ENCODE measurements around the gene LSM12.

LSM12 gene

DNA sequence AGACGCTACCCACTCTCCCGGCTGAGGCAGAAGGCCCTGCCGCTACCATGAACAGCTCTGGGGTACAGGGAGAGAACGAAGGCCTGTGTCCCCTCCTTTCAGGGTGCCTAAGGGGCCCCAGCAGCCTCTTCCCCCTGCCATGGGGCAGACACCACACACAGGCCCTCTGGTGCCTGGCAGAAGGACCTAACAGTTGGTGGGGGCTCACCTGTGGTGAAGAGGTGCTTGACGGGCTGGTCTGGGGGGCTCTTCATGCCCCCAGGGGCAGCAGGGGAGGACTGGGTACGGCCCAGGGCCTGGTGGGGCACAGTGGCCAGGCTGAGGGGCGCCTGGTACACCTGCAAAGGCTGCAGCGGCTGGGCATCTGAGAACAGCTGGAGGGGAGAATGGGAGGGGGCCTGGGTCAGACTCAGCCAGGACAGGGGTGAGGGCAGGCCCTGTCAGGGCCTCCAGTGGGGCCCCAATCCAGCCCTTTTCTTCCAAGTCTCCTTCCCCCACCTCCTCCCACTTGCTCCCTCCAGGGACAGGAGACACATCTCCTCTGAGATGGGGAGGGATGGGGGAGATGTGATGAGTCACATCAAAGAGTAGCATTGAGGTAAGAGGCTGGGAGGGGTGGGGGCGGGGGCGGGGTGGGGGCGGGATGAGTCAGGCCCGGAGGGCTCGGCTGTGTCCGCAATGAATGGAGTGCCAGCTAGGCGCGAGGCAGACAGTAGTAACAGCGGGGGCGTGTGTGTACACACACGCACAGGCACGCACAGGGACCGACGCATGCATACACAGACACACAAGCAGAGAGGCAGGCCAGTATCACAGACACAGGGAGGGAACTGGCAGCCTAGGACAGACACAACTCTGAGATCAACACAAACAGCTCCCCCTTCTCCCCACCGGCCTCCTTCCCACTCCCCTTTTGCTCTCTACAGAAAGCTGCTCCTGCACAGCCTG, 20.2 kb upstream of the LSM12 start:
- no peak overlapping the region for H3K4me3 ChIP-seq (ENCODE audit: low read length)
- TF ChIP-seq ZNF274 (IDR thresholded peaks at IDR 0.05; ENCODE audit: low read depth, low read length): no peak

DNA sequence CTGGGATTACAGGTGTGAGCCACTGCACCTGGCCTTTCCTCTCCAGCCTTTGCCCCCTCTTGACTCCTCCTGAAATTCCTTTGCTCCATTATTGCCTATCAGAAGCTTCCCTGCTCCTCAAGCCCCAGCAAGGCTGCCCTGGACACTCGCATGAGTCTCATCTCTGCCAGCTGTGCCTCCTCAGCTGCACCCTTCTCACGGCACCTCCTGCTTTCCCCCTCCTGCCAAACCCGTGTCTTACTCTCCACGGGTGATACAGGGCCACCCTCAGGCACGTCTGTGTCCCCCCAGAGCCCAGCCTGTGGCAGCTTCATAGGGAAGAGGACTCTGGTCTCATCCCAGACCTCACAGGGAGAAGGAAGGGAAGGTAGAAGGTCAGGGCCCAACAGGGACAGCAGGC, 19.4 kb upstream of the LSM12 start:
- no peak for TF ChIP-seq ZNF274 (IDR thresholded peaks at IDR 0.05; ENCODE audit: low read depth, low read length)
- H3K4me3 ChIP-seq (ENCODE audit: low read length): no peak overlapping the region

DNA sequence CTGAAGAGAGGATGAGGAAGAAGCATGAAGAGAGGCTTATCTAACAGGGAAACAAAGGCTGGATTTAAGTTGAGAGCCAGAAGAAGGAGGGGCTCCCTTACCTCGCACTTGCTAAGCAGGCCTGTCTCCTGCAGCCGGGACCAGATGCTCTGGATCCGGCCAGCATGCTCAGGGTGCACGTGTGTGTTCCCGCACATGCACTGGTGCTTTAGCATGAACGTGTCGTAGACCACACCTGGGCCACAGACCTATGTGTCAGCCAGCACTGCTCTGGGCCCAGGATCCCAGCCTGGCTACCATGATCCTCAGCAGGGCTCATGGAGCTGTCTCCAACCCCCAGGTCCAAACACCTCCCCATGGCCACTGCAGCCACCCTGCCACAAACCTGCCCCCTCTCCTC, 18.4 kb upstream of the LSM12 start:
- no peak overlapping the region for H3K4me3 ChIP-seq (ENCODE audit: low read length)
- TF ChIP-seq ZNF274 (IDR thresholded peaks at IDR 0.05; ENCODE audit: low read depth, low read length): no peak

DNA sequence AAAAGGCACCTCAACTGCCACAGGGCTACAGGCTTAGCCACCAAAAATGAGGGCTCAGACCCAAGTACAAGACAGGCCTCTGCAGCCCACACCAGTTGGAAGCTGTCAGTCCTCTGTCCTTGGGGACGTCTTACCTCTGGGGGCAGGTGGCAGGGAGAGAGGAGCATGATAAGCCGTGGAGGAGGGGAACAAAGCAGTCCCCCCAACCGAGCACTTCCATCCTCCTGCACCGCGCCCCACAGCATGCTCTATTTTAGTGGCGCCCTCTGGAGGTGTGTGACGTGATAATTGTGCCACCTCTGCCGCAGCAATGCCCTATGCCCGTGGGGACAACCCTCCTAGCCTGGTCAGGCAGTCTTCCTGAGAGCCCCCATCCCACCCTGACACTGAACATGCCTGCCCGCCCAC, 17.7 kb upstream of the LSM12 start:
- H3K4me3 ChIP-seq (ENCODE audit: low read length): no peak overlapping the region
- no peak for TF ChIP-seq ZNF274 (IDR thresholded peaks at IDR 0.05; ENCODE audit: low read depth, low read length)

DNA sequence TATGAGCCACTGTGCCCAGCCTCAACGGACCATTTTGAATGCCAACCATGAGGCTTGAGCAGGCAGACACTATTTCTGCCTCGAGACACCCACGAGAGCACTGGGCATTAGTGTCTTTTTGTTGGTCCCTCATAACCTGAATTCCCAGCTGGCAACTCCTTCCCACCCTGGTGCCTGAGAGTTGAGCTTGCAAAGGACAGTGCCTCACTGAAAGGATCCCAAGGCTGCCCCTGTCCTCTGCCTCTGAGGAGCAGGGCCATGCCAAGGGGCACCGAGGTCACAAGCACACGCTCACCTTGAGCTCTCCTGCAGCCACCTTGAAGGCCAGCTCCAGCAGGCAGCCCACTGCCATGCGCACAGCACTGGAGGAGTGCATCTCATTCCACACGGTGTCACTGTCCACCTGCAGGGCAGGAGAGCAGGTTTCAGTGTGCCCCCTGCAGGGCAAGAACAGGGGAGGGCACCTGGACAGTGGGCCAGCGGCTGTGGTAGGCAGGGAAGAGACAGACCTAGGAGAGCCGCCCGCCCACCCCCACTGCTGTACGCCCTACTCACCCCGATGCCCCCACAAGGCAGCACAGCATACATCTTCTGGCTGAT, 16.9 kb upstream of the LSM12 start:
- TF ChIP-seq ZNF274 (IDR thresholded peaks at IDR 0.05; ENCODE audit: low read depth, low read length): no peak
- no peak overlapping the region for H3K4me3 ChIP-seq (ENCODE audit: low read length)

DNA sequence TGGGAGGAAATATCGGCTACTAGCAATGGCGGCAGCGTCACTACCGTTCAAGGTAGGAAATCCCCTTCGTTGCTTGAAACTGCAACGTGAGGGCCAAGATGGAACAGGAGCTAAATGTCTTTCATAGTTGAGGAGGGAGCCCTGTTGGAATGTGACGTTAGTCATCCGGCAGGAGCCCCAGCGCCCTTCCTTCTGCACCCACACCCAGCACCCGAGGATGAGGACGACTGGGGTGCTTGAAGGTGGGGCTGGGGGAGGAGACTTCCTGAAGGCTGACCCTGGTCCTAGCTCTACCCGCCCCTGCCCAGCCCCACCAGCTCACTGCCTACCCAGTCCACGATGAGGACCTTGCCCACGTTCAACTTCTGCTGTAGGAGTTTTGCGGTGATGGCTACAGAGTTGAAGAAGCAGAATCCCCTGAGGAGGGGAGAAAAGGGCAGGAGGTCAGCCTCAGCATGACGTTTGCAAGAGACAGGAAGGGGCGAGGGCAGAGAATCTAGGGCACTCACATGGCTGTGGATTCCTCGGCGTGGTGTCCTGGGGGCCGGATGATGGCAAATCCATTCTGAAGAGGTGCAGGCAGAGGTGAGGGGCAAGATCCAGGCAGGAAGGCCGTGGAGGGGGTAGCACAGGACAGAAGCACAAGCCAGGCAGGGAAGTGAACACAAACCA, 15.9 kb upstream of the LSM12 start:
- H3K4me3 ChIP-seq (ENCODE audit: low read length): no peak overlapping the region
- TF ChIP-seq ZNF274 (IDR thresholded peaks at IDR 0.05; ENCODE audit: low read depth, low read length): no peak

DNA sequence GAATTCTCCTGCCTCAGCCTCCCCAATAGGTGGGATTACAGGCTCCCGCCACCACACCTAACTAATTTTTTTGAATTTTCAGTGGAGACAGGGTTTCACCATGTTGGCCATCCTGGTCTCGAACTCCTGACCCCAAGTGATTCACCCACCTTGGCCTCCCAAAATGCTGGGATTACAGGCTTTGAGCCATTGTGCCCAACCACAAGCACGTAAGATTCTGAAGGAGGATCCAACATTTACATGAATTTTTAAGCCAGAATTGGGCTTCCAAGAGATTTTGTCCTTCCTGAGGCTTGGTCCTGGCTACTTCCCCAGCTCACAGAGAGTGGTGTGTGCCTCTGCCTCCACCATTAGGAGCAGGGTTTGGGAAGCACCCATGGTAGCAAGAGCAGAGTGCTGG, 15.2 kb upstream of the LSM12 start:
- H3K4me3 ChIP-seq (ENCODE audit: low read length): no peak overlapping the region
- TF ChIP-seq ZNF274 (IDR thresholded peaks at IDR 0.05; ENCODE audit: low read depth, low read length): no peak

DNA sequence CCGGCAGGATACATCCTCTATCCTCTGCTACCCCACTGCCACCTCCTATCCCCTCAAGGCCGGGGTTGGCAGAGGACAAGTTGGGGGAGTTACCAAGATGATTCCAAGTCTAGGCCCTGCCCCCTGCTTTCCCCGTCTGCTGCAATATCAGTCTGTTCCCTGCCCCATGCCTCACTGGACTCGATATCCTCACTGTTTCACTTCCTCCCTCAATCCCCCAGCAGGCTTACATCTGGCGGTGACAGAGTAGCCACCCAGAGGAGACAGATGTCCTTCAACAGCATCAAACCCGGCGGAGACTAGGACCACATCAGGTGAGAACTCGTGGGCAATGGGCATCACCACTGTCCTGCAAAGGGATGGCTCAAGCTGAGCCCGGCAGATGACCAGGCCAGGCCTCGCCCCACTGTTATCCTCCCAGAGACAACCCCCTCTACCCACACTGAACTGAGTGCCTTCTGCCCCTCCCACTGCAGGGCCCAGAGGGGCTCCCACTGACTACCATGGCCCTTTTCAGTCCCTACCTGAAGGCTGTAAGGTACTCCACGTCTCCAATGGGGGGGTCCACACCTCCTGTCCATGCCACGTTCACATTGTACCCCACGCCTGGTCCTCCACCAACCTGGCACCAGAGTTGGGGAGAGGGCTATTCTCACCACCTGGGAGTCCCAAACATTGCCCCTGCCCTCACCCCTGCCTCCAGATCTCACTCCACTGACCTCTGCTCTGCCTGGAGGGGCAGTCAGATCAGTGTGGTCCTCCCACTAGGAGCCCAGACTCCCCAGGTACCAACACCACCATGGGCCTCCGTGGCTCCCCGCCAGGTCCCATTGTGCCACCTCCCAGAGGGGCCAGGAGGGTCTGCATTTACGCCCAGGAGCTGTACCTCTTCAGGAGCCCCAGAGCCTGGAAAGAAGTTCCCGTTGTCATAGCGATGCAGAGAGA, 13.7 kb upstream of the LSM12 start:
- H3K4me3 ChIP-seq (ENCODE audit: low read length): no peak overlapping the region
- TF ChIP-seq ZNF274 (IDR thresholded peaks at IDR 0.05; ENCODE audit: low read depth, low read length): no peak

DNA sequence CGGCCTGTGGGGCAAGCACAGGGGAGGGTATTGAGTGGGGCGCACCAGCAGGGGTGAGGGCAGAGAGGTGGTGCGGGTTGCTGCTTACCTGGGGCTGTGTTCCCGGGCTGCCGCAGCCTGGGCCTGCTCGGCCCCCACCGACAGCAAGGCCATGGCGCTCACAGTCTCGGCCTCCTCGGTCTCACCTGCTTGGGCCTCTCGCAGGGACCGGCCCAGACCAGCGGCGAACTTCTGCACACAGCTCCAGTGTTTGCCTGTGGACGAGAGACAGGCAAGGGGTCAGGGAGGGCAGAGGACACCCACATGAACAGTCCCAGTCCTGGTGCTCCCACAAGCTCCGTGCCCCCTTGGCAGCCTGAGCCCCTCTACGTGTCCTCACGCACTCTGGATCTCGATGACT, 11.9 kb upstream of the LSM12 start:
- H3K4me3 ChIP-seq (ENCODE audit: low read length): no peak overlapping the region
- no peak for TF ChIP-seq ZNF274 (IDR thresholded peaks at IDR 0.05; ENCODE audit: low read depth, low read length)

DNA sequence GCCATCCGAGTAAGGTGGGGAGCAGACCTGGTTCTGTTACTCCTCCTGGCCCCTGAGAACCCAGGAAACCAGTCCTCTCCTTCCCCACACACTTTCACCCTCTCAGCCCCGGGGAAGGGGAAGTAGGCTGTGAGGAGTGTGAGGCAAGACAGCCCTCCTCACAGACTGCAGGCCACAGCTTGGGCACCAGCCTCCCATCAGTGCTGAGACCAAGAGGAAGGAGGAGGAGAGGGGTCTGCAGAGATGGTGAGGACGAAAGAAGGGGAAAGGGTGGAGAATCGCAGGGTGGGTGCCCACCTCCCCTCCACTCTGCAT, 11.1 kb upstream of the LSM12 start:
- no peak overlapping the region for H3K4me3 ChIP-seq (ENCODE audit: low read length)
- no peak for TF ChIP-seq ZNF274 (IDR thresholded peaks at IDR 0.05; ENCODE audit: low read depth, low read length)

DNA sequence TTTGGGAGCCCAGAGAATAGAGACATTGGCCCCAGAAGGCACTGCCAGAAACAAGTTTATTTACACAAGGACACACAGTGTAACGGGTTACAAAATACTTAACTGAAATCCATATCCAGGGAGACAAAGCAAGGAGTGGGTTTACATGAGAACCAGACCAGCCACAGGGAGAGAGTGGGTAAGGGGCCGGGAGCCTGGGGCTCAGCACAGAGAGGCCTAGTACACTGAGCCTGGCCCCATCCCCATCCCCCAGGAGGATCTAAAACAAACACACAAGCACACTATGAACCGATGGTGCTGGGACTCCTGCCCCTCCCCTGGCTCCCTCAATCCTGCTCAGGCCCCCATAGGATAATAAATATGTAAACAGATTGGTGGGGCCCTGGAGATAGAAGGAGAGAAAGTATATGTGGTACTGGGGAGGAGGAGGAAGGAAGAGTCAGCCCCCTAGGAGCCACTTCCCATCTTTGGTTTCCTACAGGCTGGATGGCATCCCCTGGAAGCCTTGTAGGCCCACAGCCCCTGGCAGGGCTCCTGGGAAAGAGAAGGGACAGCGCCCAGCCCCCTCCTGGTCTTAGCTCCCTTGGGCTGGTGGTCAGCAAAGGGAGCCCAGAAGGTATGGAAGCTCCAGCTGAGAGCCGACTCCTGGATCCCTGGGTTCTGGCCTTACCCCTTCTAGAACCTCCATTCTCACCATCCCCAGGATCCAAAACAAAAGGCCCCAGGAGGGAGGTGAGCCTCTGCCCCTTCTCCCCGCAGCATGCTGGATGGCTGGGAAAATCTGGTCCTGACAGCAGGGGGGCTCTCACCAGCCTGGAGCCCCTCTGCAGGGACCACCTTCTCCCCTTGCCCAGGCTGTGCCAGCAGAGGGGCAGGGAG, 10.5 kb upstream of the LSM12 start:
- no peak overlapping the region for H3K4me3 ChIP-seq (ENCODE audit: low read length)
- no peak for TF ChIP-seq ZNF274 (IDR thresholded peaks at IDR 0.05; ENCODE audit: low read depth, low read length)

DNA sequence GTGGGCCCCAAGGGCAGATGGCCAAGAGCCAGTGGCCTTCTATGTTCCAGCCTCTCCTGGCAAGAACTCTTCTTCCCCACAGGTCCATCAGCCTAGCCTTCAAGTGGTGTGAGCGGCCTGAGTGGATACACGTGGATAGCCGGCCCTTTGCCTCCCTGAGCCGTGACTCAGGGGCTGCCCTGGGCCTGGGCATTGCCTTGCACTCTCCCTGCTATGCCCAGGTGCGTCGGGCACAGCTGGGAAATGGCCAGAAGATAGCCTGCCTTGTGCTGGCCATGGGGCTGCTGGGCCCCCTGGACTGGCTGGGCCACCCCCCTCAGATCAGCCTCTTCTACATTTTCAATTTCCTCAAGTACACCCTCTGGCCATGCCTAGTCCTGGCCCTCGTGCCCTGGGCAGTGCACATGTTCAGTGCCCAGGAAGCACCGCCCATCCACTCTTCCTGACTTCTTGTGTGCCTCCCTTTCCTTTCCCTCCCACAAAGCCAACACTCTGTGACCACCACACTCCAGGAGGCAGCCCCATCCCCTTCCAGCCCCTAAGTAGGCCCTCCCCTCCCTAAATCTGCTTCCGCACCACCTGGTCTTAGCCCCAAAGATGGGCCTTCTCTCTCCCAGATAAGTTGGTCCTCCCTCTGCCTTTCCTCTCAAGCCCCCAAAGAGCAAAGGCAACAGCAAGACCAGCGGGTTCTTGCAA, 9.3 kb upstream of the LSM12 start:
- TF ChIP-seq ZNF274 (IDR thresholded peaks at IDR 0.05; ENCODE audit: low read depth, low read length): no peak
- H3K4me3 ChIP-seq (ENCODE audit: low read length): no peak overlapping the region

DNA sequence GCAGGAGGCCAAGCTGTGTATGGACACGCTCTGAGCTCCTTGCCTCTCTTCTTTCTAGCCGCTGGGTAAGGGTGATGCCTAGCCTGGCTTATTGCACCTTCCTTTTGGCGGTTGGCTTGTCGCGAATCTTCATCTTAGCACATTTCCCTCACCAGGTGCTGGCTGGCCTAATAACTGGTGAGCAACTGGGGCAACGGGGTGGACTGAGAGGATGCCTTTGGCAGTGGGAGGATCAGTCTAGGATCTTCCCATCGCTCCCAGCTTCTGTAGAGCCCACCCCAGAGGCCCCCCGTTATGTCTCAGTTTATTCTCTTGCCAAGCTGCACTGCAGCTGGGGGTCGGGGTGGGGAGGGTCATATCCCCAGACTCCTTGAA, 8.4 kb upstream of the LSM12 start:
- TF ChIP-seq ZNF274 (IDR thresholded peaks at IDR 0.05; ENCODE audit: low read depth, low read length): no peak
- H3K4me3 ChIP-seq (ENCODE audit: low read length): no peak overlapping the region
